ENCODE data around the gene ADSL. TPM values are rescaled to one million over a fixed set of nuclear protein-coding genes. Genes with fewer than 3 reads are reported as not detected.
A peak's percentile ranks its signal among the peaks of the same experiment; 100 is the strongest.

ADSL gene
- total RNA-seq, 1 experiment from 2014 or later, result 210 TPM

DNA sequence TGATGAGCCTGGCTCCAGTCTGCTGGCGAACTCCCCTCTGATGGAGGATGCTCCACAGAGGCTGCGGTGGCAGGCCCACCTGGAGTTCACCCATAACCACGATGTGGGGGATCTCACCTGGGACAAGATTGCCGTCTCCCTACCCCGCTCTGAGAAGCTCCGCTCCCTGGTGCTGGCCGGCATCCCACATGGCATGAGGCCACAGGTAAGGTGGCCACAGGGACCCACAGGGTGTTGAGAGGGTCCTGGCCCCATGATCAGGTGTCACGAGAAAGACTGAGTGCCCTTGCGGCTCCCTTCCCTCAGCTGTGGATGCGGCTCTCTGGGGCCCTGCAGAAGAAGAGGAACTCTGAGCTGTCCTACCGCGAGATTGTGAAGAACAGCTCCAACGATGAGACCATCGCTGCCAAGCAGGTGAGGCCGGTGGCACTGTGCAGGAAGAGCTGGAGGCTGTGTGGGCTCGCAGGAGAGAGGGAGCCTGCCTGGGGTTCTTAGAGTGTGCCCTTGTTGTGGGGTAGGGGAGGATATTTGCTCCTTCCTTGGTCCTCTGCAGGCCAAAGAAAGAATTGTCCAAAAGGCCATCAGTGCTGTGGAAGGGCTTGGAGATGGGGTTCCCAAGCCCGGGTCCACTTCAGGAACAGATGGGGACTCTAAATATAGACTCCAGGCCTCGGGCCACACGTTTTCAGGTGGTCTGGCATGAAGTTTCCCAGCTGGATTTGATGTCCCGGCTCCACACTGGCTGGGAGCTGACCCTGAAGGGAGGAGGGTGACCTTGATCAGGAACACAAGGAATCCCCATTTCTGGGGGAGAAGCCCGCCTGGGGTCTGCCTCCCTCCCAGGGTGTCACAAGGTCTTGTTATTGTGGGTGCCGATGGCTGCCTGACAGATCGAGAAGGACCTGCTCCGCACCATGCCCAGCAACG is 58.2 kb downstream of the ADSL start:
- no peak for DNase-seq (ENCODE audit: low read depth)

- DNase-seq (ENCODE audit: low read depth), result no peak
Measured at GRCh38 chr22:40405178-40406062, 59.1 kb downstream of the ADSL start.

DNA sequence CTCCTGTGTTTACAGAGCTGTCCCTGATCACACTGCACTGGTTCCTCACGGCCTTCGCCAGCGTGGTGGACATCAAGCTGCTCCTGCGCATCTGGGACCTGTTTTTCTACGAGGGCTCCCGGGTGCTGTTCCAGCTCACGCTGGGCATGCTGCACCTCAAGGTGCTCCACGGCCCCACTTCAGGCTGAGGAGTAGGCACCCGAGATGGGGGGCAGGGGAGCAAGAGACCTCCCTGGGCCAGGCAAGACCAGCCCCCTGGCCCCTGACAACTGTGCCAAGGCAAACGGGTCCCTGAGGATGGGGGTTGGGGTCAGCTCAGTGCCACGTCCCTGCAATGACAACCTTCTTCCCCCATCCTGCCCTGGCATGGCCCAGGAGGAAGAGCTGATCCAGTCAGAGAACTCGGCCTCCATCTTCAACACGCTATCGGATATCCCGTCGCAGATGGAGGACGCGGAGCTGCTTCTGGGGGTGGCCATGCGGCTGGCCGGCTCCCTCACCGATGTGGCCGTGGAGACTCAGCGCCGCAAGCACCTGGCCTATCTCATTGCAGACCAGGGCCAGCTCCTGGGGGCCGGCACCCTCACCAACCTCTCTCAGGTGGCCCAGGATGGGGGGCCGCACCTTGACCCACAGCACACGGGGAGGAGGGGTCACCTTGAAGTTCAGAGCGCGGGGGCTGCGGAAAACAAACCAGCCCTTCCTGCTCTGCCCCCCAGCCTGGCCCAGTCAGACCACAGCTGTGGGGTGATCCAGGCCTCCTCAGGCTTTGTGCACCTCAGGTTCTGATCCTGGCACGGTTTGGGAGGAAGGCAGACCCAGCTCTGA is 60.0 kb downstream of the ADSL start:
- no peak for DNase-seq (ENCODE audit: low read depth)

- no peak for DNase-seq (ENCODE audit: low read depth)
Measured at GRCh38 chr22:40407021-40407761, 60.9 kb downstream of the ADSL start.

DNA sequence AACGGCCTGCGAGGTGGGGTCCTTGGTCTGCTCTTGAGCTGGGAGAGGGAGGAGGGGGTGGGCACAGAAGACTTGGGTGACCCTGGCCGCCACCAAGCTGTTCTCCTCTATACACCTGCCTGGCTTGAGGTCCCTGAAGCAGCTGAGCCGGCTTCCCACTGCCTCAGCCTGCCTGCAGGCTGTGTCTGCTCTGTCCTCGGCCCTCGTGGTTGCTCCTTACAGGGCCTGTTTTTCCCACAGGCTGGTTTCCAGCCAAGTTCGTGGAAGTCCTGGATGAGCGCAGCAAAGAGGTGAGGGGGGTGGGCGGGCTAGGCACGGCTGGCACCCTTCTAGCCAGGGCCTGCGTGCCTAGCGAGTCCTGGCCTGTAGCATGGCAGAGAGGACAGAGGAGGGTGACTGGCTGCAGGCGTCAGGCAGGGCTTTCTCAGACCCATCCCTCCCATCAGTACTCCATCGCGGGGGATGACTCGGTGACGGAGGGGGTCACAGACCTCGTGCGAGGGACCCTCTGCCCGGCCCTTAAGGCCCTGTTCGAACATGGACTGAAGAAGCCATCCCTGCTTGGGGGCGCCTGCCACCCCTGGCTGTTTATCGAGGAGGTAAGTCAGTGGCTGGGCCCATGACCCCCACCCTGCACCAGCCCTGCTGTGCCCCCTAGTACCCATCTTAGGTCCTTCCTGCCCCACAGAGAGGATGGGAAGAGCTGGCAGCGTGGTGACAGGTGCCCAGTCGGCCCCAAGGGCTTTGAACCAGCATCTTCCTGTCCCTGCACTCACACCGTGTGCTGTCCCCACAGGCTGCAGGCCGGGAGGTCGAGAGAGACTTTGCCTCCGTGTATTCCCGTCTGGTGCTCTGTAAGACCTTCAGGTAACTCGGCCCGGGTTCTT is 61.8 kb downstream of the ADSL start:
- DNase-seq (ENCODE audit: low read depth), result no peak

DNA sequence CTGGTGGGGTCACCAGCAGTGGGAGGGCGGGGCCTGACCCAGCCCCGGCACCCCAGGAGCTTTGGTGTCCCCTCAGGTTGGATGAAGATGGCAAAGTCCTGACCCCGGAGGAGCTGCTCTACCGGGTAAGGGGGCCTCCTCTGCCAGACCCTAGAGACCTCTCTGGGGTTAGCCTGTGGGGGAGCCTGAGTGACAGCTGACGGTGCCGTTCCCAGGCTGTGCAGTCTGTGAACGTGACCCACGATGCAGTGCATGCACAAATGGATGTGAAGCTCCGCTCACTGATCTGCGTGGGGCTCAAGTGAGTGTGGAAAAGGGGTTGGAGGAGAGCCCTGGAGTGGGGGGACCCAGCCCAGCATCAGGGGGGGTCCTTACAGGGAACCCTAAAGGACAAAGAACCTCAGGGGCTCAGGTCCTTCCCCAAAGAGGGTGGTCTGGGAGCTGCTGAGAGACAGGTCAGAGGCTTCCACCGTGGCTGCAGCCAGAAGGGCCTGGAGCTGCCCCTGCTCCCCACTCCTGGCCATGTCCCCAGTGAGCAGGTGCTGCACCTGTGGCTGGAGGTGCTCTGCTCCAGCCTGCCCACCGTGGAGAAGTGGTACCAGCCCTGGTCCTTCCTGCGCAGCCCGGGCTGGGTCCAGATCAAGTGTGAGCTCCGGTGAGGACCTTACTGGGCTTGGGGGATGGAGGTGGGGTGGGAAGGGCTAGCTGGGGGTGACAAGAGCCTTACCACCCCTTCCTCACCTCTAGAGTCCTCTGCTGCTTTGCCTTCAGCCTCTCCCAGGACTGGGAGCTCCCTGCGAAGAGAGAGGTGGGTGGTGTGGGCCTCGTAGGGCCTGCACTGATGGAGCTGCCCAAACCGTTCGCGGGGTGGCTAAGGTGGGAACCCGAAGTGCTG is 62.7 kb downstream of the ADSL start:
- no peak for DNase-seq (ENCODE audit: low read depth)

- DNase-seq (ENCODE audit: low read depth), result no peak
Measured at GRCh38 chr22:40409613-40410113, 63.4 kb downstream of the ADSL start.

- DNase-seq (ENCODE audit: low read depth), result no peak
Measured at GRCh38 chr22:40410272-40410671, 64.0 kb downstream of the ADSL start.

DNA sequence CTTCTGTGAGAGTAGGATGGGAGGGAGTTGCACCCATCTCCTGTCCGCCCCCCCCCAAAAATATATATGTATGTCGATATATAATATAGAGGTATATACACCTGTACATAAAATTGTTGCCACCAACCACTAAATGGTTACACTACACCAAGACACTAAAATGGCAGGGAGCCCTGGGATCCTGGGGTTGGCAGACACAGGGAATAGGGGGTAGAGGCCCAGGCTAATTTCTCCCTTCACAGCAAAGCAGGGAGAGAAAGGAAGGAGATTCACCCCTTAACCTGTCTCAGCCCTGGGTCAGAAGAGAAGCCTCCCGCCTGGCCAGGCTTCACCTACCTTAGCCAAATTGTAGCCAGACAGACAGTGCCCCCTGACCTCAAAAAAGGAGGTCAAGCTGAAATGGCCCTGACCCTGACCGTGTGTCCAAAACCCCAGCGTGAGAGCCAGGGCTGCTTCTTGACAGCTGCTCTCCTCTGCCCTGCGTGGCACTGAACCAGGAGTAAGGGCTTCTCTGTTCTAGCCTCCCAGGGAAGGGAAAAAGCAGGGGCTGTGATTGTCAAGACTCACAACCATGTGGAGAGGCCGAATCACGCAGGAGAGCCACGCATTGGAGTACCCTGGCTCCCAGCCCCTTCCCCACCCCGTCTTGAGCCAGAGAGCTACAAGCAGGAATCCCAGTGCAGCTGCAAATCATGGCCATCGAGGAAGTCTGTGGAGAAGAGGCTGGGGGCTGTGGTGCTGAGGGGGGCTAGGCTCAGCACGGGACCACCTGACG is 64.6 kb downstream of the ADSL start:
- no peak for DNase-seq (ENCODE audit: low read depth)

DNA sequence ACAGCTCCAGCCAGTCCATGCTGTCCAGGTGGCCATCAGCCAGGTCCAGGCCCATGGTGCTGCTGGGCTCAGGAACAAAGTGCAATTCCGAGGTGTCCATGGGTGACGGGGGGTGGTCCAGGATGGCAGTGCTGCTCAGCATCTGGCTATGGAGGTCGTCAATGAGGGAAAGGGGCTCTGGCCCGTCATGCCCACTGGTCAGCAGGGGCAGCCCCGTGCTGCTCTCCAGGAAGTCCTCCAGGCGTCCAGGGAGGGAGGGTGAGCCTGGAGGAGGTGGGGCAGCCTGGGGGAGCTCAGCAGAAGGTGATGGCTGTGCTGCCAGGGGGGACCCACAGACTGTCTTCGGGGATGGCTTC is 65.2 kb downstream of the ADSL start:
- no peak for DNase-seq (ENCODE audit: low read depth)

DNA sequence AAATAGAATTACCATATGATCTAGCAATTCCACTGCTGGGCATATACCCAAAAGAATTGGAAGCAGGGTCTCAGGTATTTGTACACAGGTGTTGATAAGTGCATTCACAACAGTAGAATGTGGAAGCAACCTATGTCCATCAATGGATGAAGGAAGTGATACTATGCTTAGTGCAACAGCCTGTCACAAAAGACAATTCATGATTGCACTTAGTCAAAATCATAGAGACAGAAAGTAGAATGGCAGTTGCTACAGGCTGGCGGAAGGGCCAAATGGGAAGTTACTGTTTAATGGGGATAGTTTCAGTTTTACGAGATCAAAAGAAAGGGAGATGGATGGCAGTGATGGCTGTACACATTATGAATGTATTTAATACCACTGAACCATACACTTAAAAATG is 66.1 kb downstream of the ADSL start:
- no peak for DNase-seq (ENCODE audit: low read depth)

DNA sequence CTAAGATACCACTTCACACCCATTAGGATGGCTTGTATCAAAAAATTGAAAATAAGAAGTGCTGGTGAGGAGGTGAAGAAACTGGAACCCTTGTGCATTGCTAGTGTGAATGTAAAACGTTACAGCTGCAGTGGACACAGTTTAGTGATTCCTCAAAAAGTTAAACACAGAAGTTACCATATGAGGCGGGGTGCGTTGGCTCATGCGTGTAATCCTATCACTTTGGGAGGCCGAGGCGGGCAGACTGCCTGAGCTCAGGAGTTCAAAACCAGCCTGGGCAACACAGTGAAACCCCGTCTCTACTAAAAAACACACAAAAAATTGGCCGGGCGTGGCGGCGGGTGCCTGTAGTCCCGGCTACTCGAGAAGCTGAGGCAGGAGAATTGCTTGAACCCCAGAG is 67.6 kb downstream of the ADSL start:
- no peak for DNase-seq (ENCODE audit: low read depth)

- DNase-seq (ENCODE audit: low read depth), result peak; percentile 29
Measured at GRCh38 chr22:40414311-40414710, 68.0 kb downstream of the ADSL start.

- no peak for DNase-seq (ENCODE audit: low read depth)
Measured at GRCh38 chr22:40414838-40415505, 68.7 kb downstream of the ADSL start.

DNA sequence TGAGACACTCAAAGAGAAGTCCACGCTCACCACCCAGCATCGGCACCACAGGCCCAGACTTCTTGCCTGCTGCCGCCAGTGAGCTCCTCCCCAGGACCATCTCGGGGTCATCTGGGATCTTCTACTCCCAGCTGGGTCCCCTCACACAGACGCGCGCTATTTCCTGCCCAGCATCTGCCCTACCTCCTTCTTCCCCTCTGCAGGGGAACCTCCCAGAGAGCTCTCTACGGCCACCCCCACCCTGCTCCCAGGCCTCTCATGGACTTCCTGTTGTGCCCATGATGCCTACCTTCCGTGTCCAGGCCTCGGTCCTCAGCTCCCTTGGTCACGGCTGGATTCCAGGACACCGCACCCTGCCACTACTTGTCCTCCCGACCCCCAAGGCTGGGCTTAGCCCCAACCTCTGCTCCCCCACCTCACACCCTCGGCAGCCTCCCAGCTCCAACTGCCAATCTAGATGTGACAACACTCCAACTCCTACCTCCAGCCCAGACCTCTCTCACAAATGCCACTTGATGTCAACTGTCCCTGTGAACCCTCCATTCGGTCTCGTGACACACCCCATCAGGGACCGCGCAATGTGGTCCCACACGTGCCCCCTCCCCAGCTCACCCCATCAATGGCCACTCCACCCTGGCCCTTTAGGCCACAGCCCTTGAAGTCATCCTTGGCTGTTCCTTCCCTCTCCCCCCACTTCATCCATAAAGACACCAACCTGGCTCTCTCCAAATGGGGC is 69.4 kb downstream of the ADSL start:
- no peak for DNase-seq (ENCODE audit: low read depth)

GRCh38 chr22:40416267-40416570 is 69.9 kb downstream of the ADSL start:
- DNase-seq (ENCODE audit: low read depth), result no peak

GRCh38 chr22:40416636-40417035 is 70.3 kb downstream of the ADSL start:
- DNase-seq (ENCODE audit: low read depth), result no peak

All from LHCN-M2 (cell line).